HG03469 (cell line): ENCODE data around the gene PGS1.

Experiments
- ATAC-seq: cut with Tn5 transposase; IDR thresholded peaks from one replicate; pipeline ENCODE4 v1.9.1; 2021; ENCODE audit warnings: mild to moderate bottlenecking, moderate library complexity, moderate number of reproducible peaks; ENCODE audit not compliant: unreplicated experiment

PGS1 gene

GRCh38 chr17:78345791-78346494 lies 32.5 kb upstream of the PGS1 start:
- no peak for ATAC-seq

GRCh38 chr17:78346605-78347250 lies 31.7 kb upstream of the PGS1 start:
- ATAC-seq: no peak

GRCh38 chr17:78347453-78347852 lies 31.0 kb upstream of the PGS1 start:
- no peak for ATAC-seq

GRCh38 chr17:78348055-78348770 lies 30.2 kb upstream of the PGS1 start:
- no peak for ATAC-seq

- no peak for ATAC-seq
These were observed 28.4 kb upstream of the PGS1 start for GRCh38 chr17:78349891-78350642.

- no peak for ATAC-seq
These were observed 26.9 kb upstream of the PGS1 start for GRCh38 chr17:78351449-78352006.

- ATAC-seq: no peak
These were observed 24.6 kb upstream of the PGS1 start for GRCh38 chr17:78353834-78354233.

- no peak for ATAC-seq
These were observed 23.3 kb upstream of the PGS1 start for GRCh38 chr17:78355045-78355641.

- ATAC-seq: no peak
These were observed 22.7 kb upstream of the PGS1 start for GRCh38 chr17:78355701-78356100.

- peak; percentile 59 for ATAC-seq
These were observed 22.2 kb upstream of the PGS1 start for GRCh38 chr17:78356101-78356713.

- no peak for ATAC-seq
These were observed 21.3 kb upstream of the PGS1 start for GRCh38 chr17:78357177-78357586.

- ATAC-seq: no peak
These were observed 20.5 kb upstream of the PGS1 start for GRCh38 chr17:78357672-78358537.

- ATAC-seq: no peak
These were observed 19.7 kb upstream of the PGS1 start for GRCh38 chr17:78358538-78359320.

- ATAC-seq: no peak
These were observed 19.0 kb upstream of the PGS1 start for GRCh38 chr17:78359321-78359996.

- no peak for ATAC-seq
These were observed 18.5 kb upstream of the PGS1 start, which contains the start of gene SOCS3 for GRCh38 chr17:78359997-78360370. TSS of gene SOCS3 (minus strand) at chr17:78360077. CDS start at chr17:78359095, 982 bp downstream.

GRCh38 chr17:78360371-78361224 lies 17.9 kb upstream of the PGS1 start:
- no peak for ATAC-seq

- no peak for ATAC-seq
These were observed 17.2 kb upstream of the PGS1 start for GRCh38 chr17:78361225-78361701.
